Measurements from ENCODE around the gene OMD.

Gene OMD

DNA sequence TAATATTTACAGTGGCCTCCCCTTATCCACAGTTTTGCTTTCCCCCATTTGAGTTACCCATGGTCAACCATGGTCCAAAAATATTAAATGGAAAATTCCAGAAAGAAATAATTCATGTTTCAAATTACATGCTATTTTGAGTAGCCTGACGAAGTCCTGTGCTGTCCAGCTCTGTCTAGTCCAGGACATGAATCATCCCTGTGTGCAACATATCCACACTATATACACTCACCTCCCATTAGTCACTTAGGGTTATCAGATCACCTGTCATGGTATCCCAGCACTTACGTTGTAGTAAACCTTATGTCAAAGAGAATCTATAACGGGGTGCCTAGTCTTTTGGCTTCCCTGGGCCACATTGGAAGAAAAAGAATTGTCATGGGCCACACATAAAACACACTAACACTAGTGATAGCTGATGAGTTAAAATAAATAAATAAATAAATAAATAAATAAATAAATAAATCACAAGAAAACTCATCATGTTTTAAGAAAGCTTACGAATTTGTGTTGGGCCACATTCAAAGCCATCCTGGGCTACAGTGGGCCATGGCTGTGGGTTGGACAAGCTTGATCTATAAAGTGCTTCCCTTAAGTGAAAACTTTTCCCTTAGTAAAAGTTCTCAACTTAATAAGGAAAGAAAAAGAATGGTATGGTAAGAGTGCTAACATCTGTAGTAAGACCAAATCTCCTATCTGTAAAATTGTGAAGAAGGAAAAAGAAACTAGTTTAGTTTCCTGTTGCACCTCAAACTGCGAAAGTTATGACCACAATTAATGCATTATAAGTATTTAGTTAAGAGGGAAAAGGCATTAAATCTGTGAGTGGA is 15.9 kb upstream of the OMD start:
- H3K9me3 ChIP-seq (ENCODE audit: insufficient read depth, low read length, severe bottlenecking) = no peaks in the 10 kb centered on the region
- H3K4me1 ChIP-seq (ENCODE audit: insufficient read depth, low read length) = no peaks in the 10 kb centered on the region
- ATAC-seq (ENCODE audit: insufficient read depth, low read depth) (no peak), DNase-seq (no peak)
- no peak overlapping the region for H3K9ac ChIP-seq (ENCODE audit: low read depth, low read length)
- H3K79me2 ChIP-seq (ENCODE audit: insufficient read depth, low read length) = no peaks in the 10 kb centered on the region
- H2AFZ ChIP-seq (ENCODE audit: low read depth, low read length) = no peak overlapping the region
- H3K4me2 ChIP-seq (ENCODE audit: insufficient read depth, low read length) = no peak overlapping the region
- H3K4me3 ChIP-seq (ENCODE audit: low read depth in 1 of 2, low read length in 2 of 2) = no peak overlapping the region
- H3K27me3 ChIP-seq (ENCODE audit: insufficient read depth, low read length, poor library complexity) = no peaks in the 10 kb centered on the region
- no peak overlapping the region for H3K27ac ChIP-seq (ENCODE audit: low read length)
- no peaks in the 10 kb centered on the region for H3K36me3 ChIP-seq (ENCODE audit: insufficient read depth, low read length)
- no peaks in the 10 kb centered on the region for H4K20me1 ChIP-seq (ENCODE audit: insufficient read depth, low read length)
- no peak for TF ChIP-seq EZH2 (IDR thresholded peaks at IDR 0.05; ENCODE audit: borderline replicate concordance, low read depth, low read length, severe bottlenecking)
- TF ChIP-seq CTCF (IDR thresholded peaks at IDR 0.05; ENCODE audit: borderline replicate concordance, extremely low read depth, low read length, poor library complexity, severe bottlenecking) = no peak

GRCh38 chr9:92438900-92439526 is 14.7 kb upstream of the OMD start:
- TF ChIP-seq CTCF (IDR thresholded peaks at IDR 0.05; ENCODE audit: borderline replicate concordance, extremely low read depth, low read length, poor library complexity, severe bottlenecking) = peak; percentile 12
- TF ChIP-seq EZH2 (IDR thresholded peaks at IDR 0.05; ENCODE audit: borderline replicate concordance, low read depth, low read length, severe bottlenecking) = no peak
- Histone ChIP-seq H3K9ac (ENCODE audit: low read depth, low read length) (no peak overlapping the region), H2AFZ (ENCODE audit: low read depth, low read length) (no peak overlapping the region), H3K27me3 (ENCODE audit: insufficient read depth, low read length, poor library complexity) (no peaks in the 10 kb centered on the region), H3K4me2 (ENCODE audit: insufficient read depth, low read length) (no peak overlapping the region), H3K4me1 (ENCODE audit: insufficient read depth, low read length) (no peaks in the 10 kb centered on the region), H3K79me2 (ENCODE audit: insufficient read depth, low read length) (no peaks in the 10 kb centered on the region), H4K20me1 (ENCODE audit: insufficient read depth, low read length) (no peaks in the 10 kb centered on the region), H3K4me3 (ENCODE audit: low read depth in 1 of 2, low read length in 2 of 2) (no peak overlapping the region), H3K9me3 (ENCODE audit: insufficient read depth, low read length, severe bottlenecking) (no peaks in the 10 kb centered on the region), H3K36me3 (ENCODE audit: insufficient read depth, low read length) (no peaks in the 10 kb centered on the region), H3K27ac (ENCODE audit: low read length) (no peak overlapping the region)
- ATAC-seq (ENCODE audit: insufficient read depth, low read depth) (no peak), DNase-seq (no peak)

GRCh38 chr9:92435263-92435662 is 11.0 kb upstream of the OMD start:
- H3K79me2 ChIP-seq (ENCODE audit: insufficient read depth, low read length) = no peaks in the 10 kb centered on the region
- no peak overlapping the region for H3K4me3 ChIP-seq (ENCODE audit: low read depth in 1 of 2, low read length in 2 of 2)
- no peaks in the 10 kb centered on the region for H3K36me3 ChIP-seq (ENCODE audit: insufficient read depth, low read length)
- no peaks in the 10 kb centered on the region for H4K20me1 ChIP-seq (ENCODE audit: insufficient read depth, low read length)
- ATAC-seq (ENCODE audit: insufficient read depth, low read depth) = no peak
- H3K4me2 ChIP-seq (ENCODE audit: insufficient read depth, low read length) = no peak overlapping the region
- TF ChIP-seq EZH2 (IDR thresholded peaks at IDR 0.05; ENCODE audit: borderline replicate concordance, low read depth, low read length, severe bottlenecking) (no peak), CTCF (IDR thresholded peaks at IDR 0.05; ENCODE audit: borderline replicate concordance, extremely low read depth, low read length, poor library complexity, severe bottlenecking) (no peak)
- DNase-seq = no peak
- no peaks in the 10 kb centered on the region for H3K27me3 ChIP-seq (ENCODE audit: insufficient read depth, low read length, poor library complexity)
- no peaks in the 10 kb centered on the region for H3K9me3 ChIP-seq (ENCODE audit: insufficient read depth, low read length, severe bottlenecking)
- no peaks in the 10 kb centered on the region for H3K4me1 ChIP-seq (ENCODE audit: insufficient read depth, low read length)
- no peak overlapping the region for H3K9ac ChIP-seq (ENCODE audit: low read depth, low read length)
- no peak overlapping the region for H2AFZ ChIP-seq (ENCODE audit: low read depth, low read length)
- no peak overlapping the region for H3K27ac ChIP-seq (ENCODE audit: low read length)
